ENCODE measurements around the gene EPB41L5.

- TF ChIP-seq FOXK2 (IDR thresholded peaks at IDR 0.05), result no peak
- TF ChIP-seq PKNOX1 (IDR thresholded peaks at IDR 0.05), result no peak
- no peak for TF ChIP-seq CTBP1 (IDR thresholded peaks at IDR 0.05; ENCODE audit: borderline replicate concordance)
Observed at GRCh38 chr2:120029672-120030640, 17.1 kb downstream of the EPB41L5 start.

Measured in HEK293T (cell line).